NCI-H1092 (cell line): ENCODE data around the gene MRPL36.
"Not testable (repeated sequence)": the region's sequence is repeated elsewhere in the genome, so short reads cannot be mapped to it uniquely, and the experiment has no call there.

Experiments used
- DNase-seq: peaks from one replicate; lab custom pipeline; 2025; lab: John Stamatoyannopoulos, UW

Gene MRPL36

GRCh38 chr5:1815071-1815786, 15.6 kb upstream of the MRPL36 start:
- no peak for DNase-seq

GRCh38 chr5:1814183-1815020, 14.8 kb upstream of the MRPL36 start:
- DNase-seq, result no peak

GRCh38 chr5:1810581-1811101, 11.0 kb upstream of the MRPL36 start:
- DNase-seq, result no peak

- DNase-seq, result no peak
Measured at GRCh38 chr5:1809416-1810035, 9.9 kb upstream of the MRPL36 start.

- DNase-seq, result no peak
Measured at GRCh38 chr5:1808439-1808838, 8.8 kb upstream of the MRPL36 start.

GRCh38 chr5:1807451-1808185, 8.0 kb upstream of the MRPL36 start:
- DNase-seq, result no peak

- no peak for DNase-seq
Measured at GRCh38 chr5:1806974-1807373, 7.3 kb upstream of the MRPL36 start.

- no peak for DNase-seq
Measured at GRCh38 chr5:1806199-1806598, 6.6 kb upstream of the MRPL36 start.

GRCh38 chr5:1805736-1806135, 6.1 kb upstream of the MRPL36 start:
- DNase-seq, result no peak

GRCh38 chr5:1805326-1805725, 5.7 kb upstream of the MRPL36 start:
- DNase-seq, result no peak

GRCh38 chr5:1804001-1804690, 4.5 kb upstream of the MRPL36 start:
- DNase-seq, result no peak

- DNase-seq, result no peak
Measured at GRCh38 chr5:1803192-1803591, 3.6 kb upstream of the MRPL36 start.

GRCh38 chr5:1801967-1802295, 2.3 kb upstream of the MRPL36 start:
- no peak for DNase-seq

- DNase-seq, result peak; percentile 66
Measured at GRCh38 chr5:1801222-1801966, 1.8 kb upstream of the MRPL36 start, which contains the start of gene NDUFS6. NDUFS6 (plus strand) TSS chr5:1801407; CDS start chr5:1801418, 11 bp downstream.

GRCh38 chr5:1800472-1801221, 1.0 kb upstream of the MRPL36 start:
- DNase-seq, result peak; percentile 59

GRCh38 chr5:1799110-1799601, 481 bp downstream of the MRPL36 start:
- no peak for DNase-seq

GRCh38 chr5:1798589-1798988, 1.0 kb downstream of the MRPL36 start:
- not testable (repeated sequence) for DNase-seq

GRCh38 chr5:1797855-1798254, 1.8 kb downstream of the MRPL36 start:
- no peak for DNase-seq

GRCh38 chr5:1797103-1797800, 2.4 kb downstream of the MRPL36 start:
- DNase-seq, result no peak
